CD8-positive, alpha-beta memory T cell (primary cell): Measurements from ENCODE around the gene LIPG. TPM values are rescaled to one million over a fixed set of nuclear protein-coding genes. Genes with fewer than 3 reads are reported as not detected.

Source experiments
- CTCF ChIA-PET: fragments of 350-600 bp; sonication (Branson Sonifier 250); formaldehyde crosslinking; loops from one replicate; lab custom pipeline; 2021; ENCODE audit warnings: antibody characterized with exemption; lab: Charles Lee
- POLR2A ChIA-PET: fragments of 350-600 bp; sonication (Branson Sonifier 250); formaldehyde crosslinking; loops from one replicate; lab custom pipeline; 2021; ENCODE audit warnings: antibody characterized with exemption; lab: Charles Lee
- DNase-seq, 5 donors: peaks; one replicate each; pipeline versions ENCODE4 v3.0.0 to v3.0.0-alpha.2; 2020 to 2022; ENCODE audit warnings: mixed read lengths in 1 of 5
- H3K27ac ChIP-seq: one replicate; pipeline ENCODE4 v1.7.0; 2013; ENCODE audit warnings: low read depth, mild to moderate bottlenecking, low read length, moderate library complexity
- H3K27me3 ChIP-seq: 2 replicates; pipeline ENCODE4 v1.7.0; 2013; ENCODE audit warnings: low read length, mild to moderate bottlenecking; ENCODE audit not compliant: insufficient read depth, poor library complexity, severe bottlenecking
- H3K36me3 ChIP-seq: 2 replicates; pipeline ENCODE4 v1.7.0; 2013; ENCODE audit warnings: mild to moderate bottlenecking, low read length, moderate library complexity; ENCODE audit not compliant: insufficient read depth
- H3K4me1 ChIP-seq: 2 replicates; pipeline ENCODE4 v1.7.0; 2013; ENCODE audit warnings: mild to moderate bottlenecking, low read length, moderate library complexity; ENCODE audit not compliant: insufficient read depth
- H3K4me3 ChIP-seq: 2 replicates; pipeline ENCODE4 v1.7.0; 2013; ENCODE audit warnings: mild to moderate bottlenecking, low read length
- H3K9me3 ChIP-seq: 2 replicates; pipeline ENCODE4 v1.7.0; 2013; ENCODE audit warnings: mild to moderate bottlenecking, low read length
- H3K27ac Mint-ChIP-seq, 8 donors: one replicate each; pipeline ENCODE4 v1.8.0; 2020 to 2021; ENCODE audit warnings: mixed read lengths in 8 of 8, mild to moderate bottlenecking in 6 of 8, inconsistent platforms in 3 of 8, moderate library complexity in 3 of 8
- H3K27me3 Mint-ChIP-seq, 2 donors: one replicate each; pipeline ENCODE4 v1.8.0; 2020 to 2021; ENCODE audit warnings: mixed read lengths in 2 of 2, mild to moderate bottlenecking in 1 of 2, moderate library complexity in 1 of 2
- H3K36me3 Mint-ChIP-seq, 3 donors: one replicate each; pipeline ENCODE4 v1.8.0; 2020 to 2021; ENCODE audit warnings: mixed read lengths in 3 of 3, inconsistent platforms in 1 of 3, mild to moderate bottlenecking in 1 of 3
- H3K4me1 Mint-ChIP-seq, 3 donors: one replicate each; pipeline ENCODE4 v1.8.0; 2020 to 2021; ENCODE audit warnings: mixed read lengths in 3 of 3, inconsistent platforms in 1 of 3, mild to moderate bottlenecking in 1 of 3
- H3K4me3 Mint-ChIP-seq, 7 donors: one replicate each; pipeline ENCODE4 v1.8.0; 2020 to 2021; ENCODE audit warnings: mixed read lengths in 7 of 7, mild to moderate bottlenecking in 6 of 7, moderate library complexity in 4 of 7, inconsistent platforms in 2 of 7
- H3K9me3 Mint-ChIP-seq, 5 donors: one replicate each; pipeline ENCODE4 v1.8.0; 2020 to 2022; ENCODE audit warnings: mixed read lengths in 5 of 5, mild to moderate bottlenecking in 3 of 5, moderate library complexity in 2 of 5, inconsistent platforms in 1 of 5
- polyA plus RNA-seq: library from polyadenylated mRNA; unstranded; fragments of 300-500 nt; fragmentation: Illumina TruSeq; gene quantifications from one replicate; pipeline ENCODE4 v1.2.3, GENCODE V29; 2021
- total RNA-seq, 2 experiments: library from RNA; stranded (reverse); gene quantifications; one replicate each; pipeline ENCODE4 v1.2.3, GENCODE V29; 2021

LIPG gene
- total and polyA plus RNA-seq, 3 experiments from 2014 or later = not detected

DNA sequence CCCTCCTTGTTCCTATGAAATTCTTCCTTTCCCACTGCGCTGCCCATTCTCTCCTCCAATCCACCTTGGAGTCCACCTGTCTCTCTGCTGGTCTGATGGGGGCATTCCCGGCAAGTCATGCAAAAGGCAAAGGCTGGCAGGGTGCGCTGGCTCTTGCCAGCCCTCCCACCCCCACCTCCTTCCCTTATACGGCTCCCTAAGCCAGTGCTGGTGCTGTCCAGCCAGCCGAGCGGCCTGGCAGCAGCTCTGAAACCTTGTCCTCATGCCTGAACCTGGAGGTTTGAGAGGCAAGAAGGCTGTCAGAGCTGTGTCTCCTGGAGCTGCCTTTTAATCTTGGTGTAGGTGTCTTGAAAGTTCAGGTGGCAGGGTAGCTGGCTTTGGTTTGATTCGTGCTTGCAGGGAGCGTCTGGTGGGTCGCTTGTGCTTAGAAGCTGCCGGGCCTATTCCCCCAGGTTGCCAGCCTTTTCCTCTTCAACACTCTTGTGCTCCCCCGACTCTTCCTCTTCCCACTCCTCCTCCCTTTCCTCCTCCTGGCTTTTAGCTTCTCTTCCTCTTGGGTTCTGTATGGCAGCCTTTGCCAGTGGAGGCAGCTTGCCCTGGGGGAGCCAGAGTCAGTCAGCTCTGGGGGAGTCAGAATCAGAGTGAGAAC is 748 bp downstream of the LIPG start:
- no peak for DNase-seq
- no peak overlapping the region for H3K4me3 ChIP-seq
- Mint-ChIP-seq H3K27me3 (peaks cover 73 to 82% of the 10 kb centered on the region in 2 donors), H3K4me3 (peak overlapping the region; percentile 51 to 88 (median 82)), H3K4me1 (peaks cover 30 to 34% (median 31%) of the 10 kb centered on the region in 3 donors), H3K9me3 (no peaks in the 10 kb centered on the region), H3K27ac (no peak overlapping the region), H3K36me3 (peaks cover 0 to 4% (median 3%) of the 10 kb centered on the region in 3 donors)
- H3K27ac ChIP-seq = no peak overlapping the region
- H3K9me3 ChIP-seq = no peaks in the 10 kb centered on the region
- peaks cover 22% of the 10 kb centered on the region for H3K4me1 ChIP-seq
- CTCF ChIA-PET = no interaction called here
- no peaks in the 10 kb centered on the region for H3K36me3 ChIP-seq
- H3K27me3 ChIP-seq = peaks cover 43% of the 10 kb centered on the region
- POLR2A ChIA-PET = no interaction called here

GRCh38 chr18:49563130-49563540 is 1.3 kb downstream of the LIPG start:
- H3K4me3 Mint-ChIP-seq = peak overlapping the region in 6 of 7 donors; percentile 39 to 83 (median 80)
- no peak for DNase-seq
- peaks cover 72 to 82% of the 10 kb centered on the region in 2 donors for H3K27me3 Mint-ChIP-seq
- ChIA-PET POLR2A (no interaction called here), CTCF (no interaction called here)
- H3K4me1 ChIP-seq = peaks cover 22% of the 10 kb centered on the region
- H3K27me3 ChIP-seq = peaks cover 43% of the 10 kb centered on the region
- H3K4me1 Mint-ChIP-seq = peaks cover 30 to 34% (median 31%) of the 10 kb centered on the region in 3 donors
- no peaks in the 10 kb centered on the region for H3K9me3 ChIP-seq
- H3K9me3 Mint-ChIP-seq = no peaks in the 10 kb centered on the region
- H3K4me3 ChIP-seq = no peak overlapping the region
- no peak overlapping the region for H3K27ac Mint-ChIP-seq
- no peak overlapping the region for H3K27ac ChIP-seq
- H3K36me3 Mint-ChIP-seq = peaks cover 0 to 4% (median 3%) of the 10 kb centered on the region in 3 donors
- H3K36me3 ChIP-seq = no peaks in the 10 kb centered on the region

DNA sequence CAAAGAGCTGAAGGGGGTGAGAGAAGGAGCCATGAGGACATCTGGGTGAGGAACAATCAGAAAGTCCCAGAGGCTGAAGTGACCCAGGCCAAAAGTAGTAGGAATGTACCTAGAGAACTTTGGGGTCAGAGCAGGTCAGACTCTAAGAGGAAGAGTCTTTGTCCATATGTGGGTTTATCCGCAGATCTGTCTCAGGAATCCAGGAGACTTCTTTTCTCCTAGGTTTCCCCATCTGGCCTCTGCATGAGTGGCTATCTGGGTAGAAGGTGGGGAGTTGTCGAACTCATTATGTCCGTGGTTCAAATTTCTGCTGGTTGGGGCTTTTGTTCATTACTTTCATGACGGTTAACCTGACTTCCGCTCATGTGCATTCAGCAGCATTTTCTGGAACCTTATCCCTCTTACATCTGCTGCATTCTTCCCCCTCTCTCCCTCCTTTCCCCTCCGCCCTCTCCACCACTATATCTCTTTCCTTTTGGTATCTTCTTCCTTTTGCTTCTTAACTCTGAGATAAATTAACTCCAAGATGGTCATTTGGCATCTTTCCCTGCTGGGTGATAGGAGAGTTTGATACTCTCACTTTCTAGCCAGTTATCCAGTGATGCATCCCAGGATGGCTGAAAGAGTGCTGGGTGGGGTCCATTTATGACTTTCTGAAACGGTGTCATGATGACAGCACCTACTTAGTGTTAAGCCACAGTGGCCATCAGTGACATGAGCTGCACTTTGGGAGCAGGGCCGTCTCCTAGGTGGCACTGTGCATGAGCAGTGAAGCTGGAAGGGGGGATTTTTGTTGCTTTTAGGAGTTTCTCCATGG is 2.1 kb downstream of the LIPG start:
- H3K36me3 ChIP-seq = no peaks in the 10 kb centered on the region
- DNase-seq = no peak
- ChIA-PET POLR2A (no interaction called here), CTCF (no interaction called here)
- no peak overlapping the region for H3K4me3 ChIP-seq
- H3K4me1 ChIP-seq = peaks cover 22% of the 10 kb centered on the region
- H3K36me3 Mint-ChIP-seq = peaks cover 0 to 4% (median 3%) of the 10 kb centered on the region in 3 donors
- H3K9me3 Mint-ChIP-seq = no peaks in the 10 kb centered on the region
- no peak overlapping the region for H3K27ac Mint-ChIP-seq
- H3K27me3 ChIP-seq = peaks cover 43% of the 10 kb centered on the region
- no peak overlapping the region for H3K27ac ChIP-seq
- H3K9me3 ChIP-seq = no peaks in the 10 kb centered on the region
- H3K4me1 Mint-ChIP-seq = peaks cover 30 to 34% (median 31%) of the 10 kb centered on the region in 3 donors
- peaks cover 69 to 83% of the 10 kb centered on the region in 2 donors for H3K27me3 Mint-ChIP-seq
- peak overlapping the region in 2 of 7 donors; percentile 41 to 46 for H3K4me3 Mint-ChIP-seq

DNA sequence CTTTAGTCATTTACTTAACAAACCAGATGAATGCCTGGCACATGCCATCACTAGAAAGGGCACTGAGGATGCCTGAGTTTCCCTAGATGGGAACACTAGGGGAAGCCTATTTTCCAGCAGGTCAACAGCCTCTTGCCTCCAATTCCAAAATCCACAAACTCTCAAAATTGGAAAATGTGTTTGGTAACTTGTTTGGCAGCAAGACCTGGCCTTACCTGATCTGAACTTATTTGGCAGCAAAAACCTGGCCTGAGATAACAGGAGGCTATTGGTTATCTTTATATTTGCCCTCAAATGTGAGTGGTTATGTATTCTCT is 2.6 kb downstream of the LIPG start:
- Mint-ChIP-seq H3K4me1 (peaks cover 30 to 34% (median 31%) of the 10 kb centered on the region in 3 donors), H3K27me3 (peaks cover 68 to 81% of the 10 kb centered on the region in 2 donors), H3K27ac (no peak overlapping the region), H3K36me3 (peaks cover 0 to 4% (median 3%) of the 10 kb centered on the region in 3 donors), H3K4me3 (no peak overlapping the region), H3K9me3 (no peaks in the 10 kb centered on the region)
- peaks cover 22% of the 10 kb centered on the region for H3K4me1 ChIP-seq
- DNase-seq = no peak
- POLR2A ChIA-PET = no interaction called here
- CTCF ChIA-PET = no interaction called here
- no peak overlapping the region for H3K27ac ChIP-seq
- H3K27me3 ChIP-seq = peaks cover 43% of the 10 kb centered on the region
- no peak overlapping the region for H3K4me3 ChIP-seq
- H3K9me3 ChIP-seq = no peaks in the 10 kb centered on the region
- H3K36me3 ChIP-seq = no peaks in the 10 kb centered on the region

GRCh38 chr18:49565101-49565500 is 3.2 kb downstream of the LIPG start:
- Histone ChIP-seq H3K27ac (no peak overlapping the region), H3K4me3 (no peak overlapping the region), H3K27me3 (peaks cover 40% of the 10 kb centered on the region), H3K9me3 (no peaks in the 10 kb centered on the region), H3K36me3 (no peaks in the 10 kb centered on the region), H3K4me1 (peaks cover 22% of the 10 kb centered on the region)
- POLR2A ChIA-PET = no interaction called here
- Mint-ChIP-seq H3K4me1 (peaks cover 30 to 33% (median 31%) of the 10 kb centered on the region in 3 donors), H3K27ac (no peak overlapping the region), H3K4me3 (no peak overlapping the region), H3K27me3 (peaks cover 66 to 80% of the 10 kb centered on the region in 2 donors), H3K36me3 (peaks cover 0 to 4% (median 3%) of the 10 kb centered on the region in 3 donors), H3K9me3 (no peaks in the 10 kb centered on the region)
- no peak for DNase-seq
- CTCF ChIA-PET = no interaction called here

DNA sequence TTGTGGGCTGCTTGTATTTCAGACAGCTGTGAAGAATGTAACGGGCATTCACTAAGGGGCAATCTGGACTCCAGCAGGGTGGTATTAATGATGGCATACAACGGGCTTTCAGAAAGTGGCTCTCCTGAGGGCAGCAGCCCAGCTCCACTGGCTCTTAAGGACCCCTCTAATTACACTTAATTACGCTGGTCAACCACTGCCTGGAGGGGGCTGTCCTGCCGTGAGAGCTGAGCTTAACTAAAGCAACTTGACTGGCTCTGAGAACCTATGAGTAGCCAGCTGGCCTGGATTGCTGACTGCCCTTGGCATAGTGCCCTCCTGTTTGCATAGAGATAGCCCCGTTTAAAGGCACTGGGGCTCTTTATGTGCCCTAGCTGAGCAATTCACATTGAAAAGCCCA is 3.8 kb downstream of the LIPG start:
- no peak overlapping the region for H3K27ac ChIP-seq
- H3K4me3 ChIP-seq = no peak overlapping the region
- ChIA-PET CTCF (no interaction called here), POLR2A (no interaction called here)
- H3K9me3 ChIP-seq = no peaks in the 10 kb centered on the region
- H3K4me3 Mint-ChIP-seq = no peak overlapping the region
- H3K4me1 ChIP-seq = peaks cover 20% of the 10 kb centered on the region
- H3K27me3 ChIP-seq = peaks cover 34% of the 10 kb centered on the region
- H3K27ac Mint-ChIP-seq = no peak overlapping the region
- no peaks in the 10 kb centered on the region for H3K9me3 Mint-ChIP-seq
- DNase-seq = no peak
- H3K27me3 Mint-ChIP-seq = peaks cover 61 to 75% of the 10 kb centered on the region in 2 donors
- H3K36me3 Mint-ChIP-seq = peaks cover 0 to 4% (median 3%) of the 10 kb centered on the region in 3 donors
- no peaks in the 10 kb centered on the region for H3K36me3 ChIP-seq
- H3K4me1 Mint-ChIP-seq = peaks cover 25 to 28% (median 26%) of the 10 kb centered on the region in 3 donors

DNA sequence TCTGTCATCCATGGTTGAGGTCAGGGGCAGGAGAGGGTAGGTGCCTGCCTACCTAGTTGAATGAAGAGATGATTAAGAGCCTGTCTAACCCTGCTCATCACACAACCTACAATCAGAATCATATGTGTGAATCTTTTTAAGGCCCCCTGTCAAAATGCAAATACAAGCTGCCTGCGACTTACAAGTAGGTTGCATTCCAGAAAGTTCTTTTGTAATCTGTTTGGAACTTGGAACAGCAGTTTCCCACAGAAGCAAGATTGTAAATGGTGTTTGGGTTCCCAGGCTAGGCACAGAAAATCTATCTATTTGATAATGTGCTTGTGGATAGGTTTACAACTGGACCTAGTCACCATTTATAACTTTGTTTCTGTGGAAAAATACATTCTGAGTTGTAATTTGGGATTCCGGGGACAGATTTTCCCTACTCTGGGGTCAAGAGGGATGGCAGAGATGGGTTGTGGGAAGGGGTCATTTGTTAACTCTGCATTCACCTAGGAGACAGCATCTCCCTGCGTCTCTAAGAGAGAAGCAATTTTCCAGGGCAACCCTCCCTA is 4.4 kb downstream of the LIPG start:
- peaks cover 57 to 70% of the 10 kb centered on the region in 2 donors for H3K27me3 Mint-ChIP-seq
- CTCF ChIA-PET = no interaction called here
- H3K9me3 ChIP-seq = no peaks in the 10 kb centered on the region

DNA sequence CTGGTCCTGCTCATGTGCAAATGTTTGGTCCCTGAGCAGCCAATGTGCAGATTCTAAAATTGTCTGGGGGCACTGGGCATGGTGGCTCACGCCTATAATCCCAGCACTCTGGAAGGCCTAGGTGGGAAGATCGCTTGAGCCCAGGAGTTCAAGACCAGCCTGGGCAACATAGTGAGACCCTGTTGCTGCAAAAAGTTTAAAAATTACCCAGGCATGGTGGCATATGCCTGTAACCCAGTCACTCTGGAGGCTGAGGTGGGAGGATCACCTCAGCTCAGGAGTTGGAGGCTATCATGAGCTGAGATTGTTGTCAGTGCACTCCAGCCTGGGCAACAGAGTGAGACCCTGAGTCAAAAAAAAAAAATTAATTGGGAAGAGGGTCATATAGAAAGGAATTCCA is 5.1 kb downstream of the LIPG start:
- H3K9me3 ChIP-seq = no peaks in the 10 kb centered on the region
- no peaks in the 10 kb centered on the region for H3K36me3 ChIP-seq
- DNase-seq = no peak
- peaks cover 0 to 4% (median 3%) of the 10 kb centered on the region in 3 donors for H3K36me3 Mint-ChIP-seq
- H3K4me3 ChIP-seq = no peak overlapping the region
- peaks cover 12 to 14% (median 12%) of the 10 kb centered on the region in 3 donors for H3K4me1 Mint-ChIP-seq
- H3K27ac Mint-ChIP-seq = no peak overlapping the region
- no peaks in the 10 kb centered on the region for H3K9me3 Mint-ChIP-seq
- peaks cover 22% of the 10 kb centered on the region for H3K27me3 ChIP-seq
- POLR2A ChIA-PET = no interaction called here
- no peak overlapping the region for H3K27ac ChIP-seq
- peaks cover 54 to 63% of the 10 kb centered on the region in 2 donors for H3K27me3 Mint-ChIP-seq
- CTCF ChIA-PET = no interaction called here
- peaks cover 6% of the 10 kb centered on the region for H3K4me1 ChIP-seq
- H3K4me3 Mint-ChIP-seq = no peak overlapping the region

More for the DNA sequence above, 4.4 kb downstream of the LIPG start:
- no peaks in the 10 kb centered on the region for H3K9me3 Mint-ChIP-seq
- Histone ChIP-seq H3K27ac (no peak overlapping the region), H3K27me3 (peaks cover 29% of the 10 kb centered on the region), H3K4me1 (peaks cover 13% of the 10 kb centered on the region), H3K36me3 (no peaks in the 10 kb centered on the region), H3K4me3 (no peak overlapping the region)
- no peak overlapping the region for H3K27ac Mint-ChIP-seq
- POLR2A ChIA-PET = no interaction called here
- H3K4me1 Mint-ChIP-seq = peaks cover 19 to 21% (median 19%) of the 10 kb centered on the region in 3 donors
- H3K4me3 Mint-ChIP-seq = no peak overlapping the region
- no peak for DNase-seq
- peaks cover 0 to 4% (median 3%) of the 10 kb centered on the region in 3 donors for H3K36me3 Mint-ChIP-seq
